ACC112 (cell line): ENCODE measurements around the gene SIGLEC9.

Experiments
- H2AFZ ChIP-seq: fragments of 200-600 bp; sonication (generic); one replicate; pipeline ENCODE4 v1.6.0; 2017; ENCODE audit warnings: antibody characterized with exemption, low read length; ENCODE audit not compliant: unreplicated experiment
- H3K27ac ChIP-seq: fragments of 200-600 bp; sonication (generic); 2 replicates; pipeline ENCODE4 v1.5.1; 2014; ENCODE audit warnings: low read depth, mild to moderate bottlenecking, antibody characterized with exemption, low read length, moderate library complexity
- H3K27me3 ChIP-seq: fragments of 200-600 bp; sonication (generic); 2 replicates; pipeline ENCODE4 v1.6.1; 2014; ENCODE audit warnings: mild to moderate bottlenecking, antibody characterized with exemption, low read length, moderate library complexity, mixed read lengths; ENCODE audit not compliant: insufficient read depth
- H3K36me3 ChIP-seq: fragments of 200-600 bp; sonication (generic); 2 replicates; pipeline ENCODE4 v1.6.1; 2016; ENCODE audit warnings: mild to moderate bottlenecking, antibody characterized with exemption, low read length, moderate library complexity, mixed read lengths; ENCODE audit not compliant: insufficient read depth
- H3K4me1 ChIP-seq: fragments of 200-600 bp; sonication (generic); one replicate; pipeline ENCODE4 v1.6.1; 2016; ENCODE audit warnings: low read length, mixed read lengths; ENCODE audit not compliant: insufficient read depth, unreplicated experiment, control insufficient read depth
- H3K4me3 ChIP-seq: fragments of 200-600 bp; sonication (generic); 2 replicates; pipeline ENCODE4 v1.5.1; 2014; ENCODE audit warnings: mild to moderate bottlenecking, low read depth, low read length
- H3K79me2 ChIP-seq: fragments of 200-600 bp; sonication (generic); one replicate; pipeline ENCODE4 v1.6.0; 2016; ENCODE audit warnings: low read length; ENCODE audit not compliant: control insufficient read depth, unreplicated experiment, insufficient read depth

The SIGLEC9 gene

DNA sequence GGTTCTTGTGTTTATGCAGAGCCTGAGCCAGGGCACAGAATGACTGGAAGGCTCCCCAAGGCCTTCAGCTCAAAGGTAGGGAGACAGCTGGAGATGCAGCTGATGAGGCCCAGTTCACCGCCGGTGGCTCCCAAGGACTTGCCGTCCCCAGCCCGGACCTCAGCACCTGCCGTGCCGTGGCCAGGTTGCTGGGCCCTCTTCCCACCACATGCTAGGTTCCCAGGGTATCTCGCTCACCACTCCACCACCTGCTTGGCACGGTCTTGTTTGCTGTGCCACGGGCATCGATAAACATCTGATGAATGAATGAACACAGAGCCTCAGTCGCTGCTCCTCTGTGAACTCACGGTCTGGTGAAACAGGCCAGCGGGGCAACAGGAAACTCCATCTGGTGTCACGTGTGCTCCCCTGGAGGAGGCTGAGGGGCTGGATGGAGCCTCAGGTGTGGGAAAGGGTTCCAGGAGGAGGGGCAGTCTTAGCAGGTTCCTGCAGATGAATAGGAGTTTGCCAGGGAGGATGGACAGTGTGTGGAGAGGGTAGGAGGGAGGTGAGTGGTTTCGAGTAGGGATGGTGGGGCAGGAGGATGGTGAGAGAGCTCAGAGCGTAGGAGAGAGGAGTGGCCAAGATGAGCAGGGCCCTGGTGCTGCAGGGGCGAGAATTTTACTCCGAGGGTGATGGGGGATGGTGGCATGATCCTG is 38.4 kb upstream of the SIGLEC9 start:
- Histone ChIP-seq H3K4me3 (no peak overlapping the region), H3K27ac (no peak overlapping the region), H3K27me3 (0 out of 2 replicates have a peak, but pooled peaks cover 5% of the 10 kb centered on the region), H3K4me1 (no peaks in the 10 kb centered on the region), H2AFZ (no peak overlapping the region), H3K36me3 (no peaks in the 10 kb centered on the region), H3K79me2 (no peaks in the 10 kb centered on the region)

DNA sequence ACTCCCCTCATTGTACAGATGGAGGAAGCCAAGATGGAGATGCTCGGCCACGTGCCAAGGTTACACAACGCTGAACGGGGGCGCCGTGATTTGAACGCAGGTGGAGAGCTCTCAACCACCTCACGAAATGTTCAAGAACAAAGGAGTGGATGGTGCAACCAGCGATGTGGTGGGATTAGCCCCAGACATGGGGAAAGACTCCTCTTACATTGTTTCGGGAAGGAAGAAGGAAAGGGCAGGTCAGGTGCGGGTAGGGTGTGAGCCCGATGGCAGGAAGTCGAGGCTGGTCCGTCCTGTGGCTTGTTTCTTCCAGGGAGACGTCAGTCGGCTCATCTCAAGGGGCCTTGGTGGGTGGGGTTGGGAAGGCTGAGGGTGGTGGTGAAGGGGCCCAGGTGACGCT is 34.9 kb upstream of the SIGLEC9 start:
- no peak overlapping the region for H3K4me3 ChIP-seq
- no peaks in the 10 kb centered on the region for H3K4me1 ChIP-seq
- no peak overlapping the region for H3K27ac ChIP-seq
- H3K79me2 ChIP-seq, result no peaks in the 10 kb centered on the region
- no peak overlapping the region for H2AFZ ChIP-seq
- H3K36me3 ChIP-seq, result no peaks in the 10 kb centered on the region
- no peaks in the 10 kb centered on the region for H3K27me3 ChIP-seq

DNA sequence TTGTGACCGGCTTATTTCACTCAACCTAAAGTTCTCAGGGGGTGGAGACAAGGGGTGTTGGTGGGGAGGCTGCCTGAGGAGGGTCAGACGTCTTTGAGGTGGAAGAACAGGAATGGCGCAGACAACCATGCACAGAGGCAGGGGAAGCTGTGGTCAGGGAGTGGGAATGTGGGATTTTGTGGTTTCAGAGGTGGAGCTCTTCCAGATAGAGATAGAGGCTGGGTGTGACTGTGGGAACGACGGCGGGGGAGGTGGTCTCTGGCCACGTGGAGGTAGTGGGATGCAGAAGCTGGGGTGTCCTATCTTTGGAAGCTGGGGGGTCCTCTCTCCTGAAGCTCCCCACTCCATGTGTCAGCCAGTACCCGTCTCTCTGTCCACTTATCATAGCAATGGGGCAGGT is 34.2 kb upstream of the SIGLEC9 start:
- Histone ChIP-seq H3K27ac (no peak overlapping the region), H3K36me3 (no peaks in the 10 kb centered on the region), H3K27me3 (no peaks in the 10 kb centered on the region), H2AFZ (no peak overlapping the region), H3K79me2 (no peaks in the 10 kb centered on the region), H3K4me3 (no peak overlapping the region), H3K4me1 (no peaks in the 10 kb centered on the region)

DNA sequence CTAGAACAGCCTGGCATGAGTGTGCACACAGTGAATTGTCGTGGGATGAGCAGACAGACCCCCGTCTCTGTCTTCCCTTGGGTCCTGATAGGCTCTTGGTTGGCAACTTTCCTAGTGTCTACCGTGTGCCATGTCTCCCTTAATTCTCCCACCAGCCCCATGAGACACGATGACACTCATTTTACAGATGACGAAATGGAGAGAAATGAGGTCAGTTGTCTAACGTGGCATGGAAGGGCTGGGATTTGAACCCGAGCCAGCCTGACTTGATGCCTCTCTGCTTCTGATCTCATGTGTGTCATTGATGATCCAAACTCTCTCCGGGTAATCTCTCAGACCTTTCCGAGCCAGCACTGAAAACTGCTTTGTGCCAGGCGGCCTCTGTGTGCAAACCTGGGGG is 33.6 kb upstream of the SIGLEC9 start:
- H3K27ac ChIP-seq, result no peak overlapping the region
- no peak overlapping the region for H2AFZ ChIP-seq
- H3K27me3 ChIP-seq, result no peaks in the 10 kb centered on the region
- no peaks in the 10 kb centered on the region for H3K79me2 ChIP-seq
- H3K36me3 ChIP-seq, result no peaks in the 10 kb centered on the region
- H3K4me1 ChIP-seq, result no peaks in the 10 kb centered on the region
- no peak overlapping the region for H3K4me3 ChIP-seq

DNA sequence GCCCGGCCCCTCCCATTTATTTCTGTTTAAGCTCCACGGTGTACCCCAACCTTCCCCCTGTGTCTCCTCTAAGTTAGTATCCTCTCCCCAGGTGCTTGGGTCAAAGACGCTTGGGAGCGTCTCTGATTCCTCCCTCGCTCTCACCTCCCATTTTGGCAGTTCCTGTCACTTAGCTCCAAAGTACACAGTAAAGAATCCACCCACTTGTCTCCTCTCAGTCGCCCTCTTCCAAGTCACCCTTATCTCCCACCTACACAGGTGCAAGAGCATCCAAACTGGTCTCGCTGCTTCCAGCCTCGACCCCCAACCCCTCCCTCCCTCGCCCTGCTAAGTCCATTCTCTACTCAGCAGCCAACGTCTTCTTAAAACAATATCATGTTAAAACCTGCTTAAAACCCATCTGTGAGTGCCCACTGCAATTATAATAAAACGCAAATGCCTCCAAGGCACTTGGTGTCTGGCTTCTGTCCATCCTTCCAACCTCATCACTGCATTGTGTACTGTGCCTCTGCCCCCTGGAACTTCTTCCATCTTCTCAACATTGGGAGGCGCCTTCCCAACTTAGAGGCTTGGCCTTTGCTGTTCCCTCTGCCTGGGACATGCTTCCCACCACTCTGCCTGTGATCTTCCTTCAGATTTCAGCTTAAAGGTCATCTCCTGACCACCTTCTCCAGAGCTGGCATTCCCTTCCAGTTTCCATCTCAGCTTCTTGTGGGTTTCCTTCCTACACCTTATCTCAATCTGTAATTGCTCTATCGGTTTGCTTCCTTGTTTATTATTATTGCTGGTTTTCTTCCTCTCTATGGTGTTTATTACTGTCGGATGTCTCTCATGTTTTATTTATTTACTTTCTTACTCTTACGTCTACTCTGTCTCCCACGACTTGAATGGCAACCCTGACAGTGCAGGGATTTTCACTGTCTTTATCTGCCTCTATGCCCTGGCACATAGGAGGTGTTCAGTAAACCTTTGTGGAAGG is 32.5 kb upstream of the SIGLEC9 start:
- Histone ChIP-seq H3K27ac (no peak overlapping the region), H2AFZ (no peak overlapping the region)

DNA sequence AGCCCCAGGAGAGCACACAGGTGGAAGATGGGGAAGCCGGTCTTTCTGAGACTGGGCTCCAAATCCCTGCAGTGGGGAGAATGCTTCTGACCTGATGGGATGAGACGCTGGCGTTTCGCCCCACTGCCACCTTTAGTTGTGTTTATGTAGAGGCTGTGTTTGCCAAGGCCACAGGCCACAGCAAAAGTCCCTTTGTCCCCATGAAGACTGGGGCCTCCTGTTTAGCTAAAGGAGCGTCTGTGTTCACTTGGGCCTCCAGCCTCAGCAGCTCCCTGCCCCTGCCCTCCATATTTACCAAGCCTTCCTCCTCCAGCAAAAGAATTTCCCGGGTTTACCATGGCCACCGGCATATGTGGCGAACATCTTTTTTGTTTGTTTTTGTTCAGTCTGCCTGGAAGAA is 31.6 kb upstream of the SIGLEC9 start:
- Histone ChIP-seq H3K79me2 (no peaks in the 10 kb centered on the region), H3K36me3 (no peaks in the 10 kb centered on the region), H3K27ac (no peak overlapping the region), H3K27me3 (no peaks in the 10 kb centered on the region), H2AFZ (no peak overlapping the region), H3K4me1 (no peaks in the 10 kb centered on the region), H3K4me3 (no peak overlapping the region)

More for the DNA sequence above, 32.5 kb upstream of the SIGLEC9 start:
- Histone ChIP-seq H3K79me2 (no peaks in the 10 kb centered on the region), H3K36me3 (no peaks in the 10 kb centered on the region), H3K27me3 (no peaks in the 10 kb centered on the region), H3K4me1 (no peaks in the 10 kb centered on the region), H3K4me3 (no peak overlapping the region)

DNA sequence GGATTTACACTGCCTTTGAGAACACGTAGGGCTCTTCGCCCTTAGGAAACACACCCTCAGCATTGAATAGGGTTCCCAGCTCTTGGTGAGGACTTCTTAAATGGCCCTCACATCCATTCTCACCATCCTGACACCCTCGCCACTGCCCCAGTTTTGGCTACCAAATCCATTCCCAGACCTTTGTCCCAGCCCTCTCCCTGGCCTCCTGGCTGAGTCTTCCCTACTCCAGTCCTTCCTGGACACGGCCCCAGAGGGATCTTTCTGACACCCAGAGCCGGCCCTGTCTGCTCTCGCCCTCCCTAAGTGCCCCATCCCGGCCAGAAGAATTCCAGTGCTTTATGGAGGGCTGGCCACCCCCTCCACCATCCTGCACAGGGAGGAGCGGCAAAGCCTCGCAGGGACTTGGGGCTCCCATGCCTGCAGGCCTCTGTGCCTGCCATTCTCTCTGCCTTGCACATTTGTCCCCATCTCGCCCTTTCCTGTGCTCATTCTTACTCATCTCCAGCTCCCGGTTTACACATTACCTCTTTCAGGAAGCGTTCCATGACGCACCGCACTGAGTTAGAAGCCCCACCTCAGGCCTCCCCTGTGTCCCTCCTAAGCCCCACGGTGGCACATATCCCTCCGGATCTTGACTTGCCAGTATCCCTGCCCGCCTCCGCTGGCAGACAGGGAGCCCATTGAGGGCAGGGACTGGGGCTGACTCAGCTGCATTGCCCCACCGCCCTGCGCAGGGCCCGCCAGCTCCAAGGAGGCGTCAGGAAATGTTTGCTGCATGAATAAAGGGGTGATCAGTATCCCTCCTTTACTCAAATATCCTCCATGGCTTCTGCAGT is 31.0 kb upstream of the SIGLEC9 start:
- no peaks in the 10 kb centered on the region for H3K79me2 ChIP-seq
- H2AFZ ChIP-seq, result no peak overlapping the region
- H3K27ac ChIP-seq, result no peak overlapping the region
- no peaks in the 10 kb centered on the region for H3K27me3 ChIP-seq
- no peaks in the 10 kb centered on the region for H3K36me3 ChIP-seq
- no peak overlapping the region for H3K4me3 ChIP-seq
- H3K4me1 ChIP-seq, result no peaks in the 10 kb centered on the region

DNA sequence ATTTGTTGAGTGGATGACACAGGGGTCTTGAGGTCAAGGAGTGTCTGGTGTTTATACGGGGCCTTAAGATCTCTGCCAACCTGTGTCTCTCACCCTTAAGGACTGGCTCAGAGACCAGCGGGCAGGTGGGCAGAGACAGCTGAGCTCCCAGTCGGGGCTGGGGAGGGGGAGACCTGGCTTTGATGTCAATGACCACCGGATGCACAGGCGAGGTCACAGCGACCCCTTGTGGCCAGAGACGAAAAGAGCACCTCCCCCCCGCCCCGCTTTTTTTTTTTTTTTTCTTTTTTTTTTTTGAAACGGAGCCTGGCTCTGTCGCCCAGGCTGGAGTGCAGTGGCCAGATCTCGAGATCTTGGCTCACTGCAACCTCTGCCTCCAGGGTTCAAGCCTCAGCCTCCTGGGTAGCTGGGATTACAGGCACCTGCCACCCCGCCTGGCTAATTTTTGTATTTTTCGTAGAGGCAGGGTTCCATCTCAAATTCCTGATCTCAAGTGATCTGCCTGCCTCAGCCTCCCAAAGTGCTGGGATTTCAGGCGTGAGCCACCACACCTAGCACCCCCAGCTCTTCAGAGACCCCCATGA is 29.9 kb upstream of the SIGLEC9 start:
- no peaks in the 10 kb centered on the region for H3K27me3 ChIP-seq
- H3K36me3 ChIP-seq, result no peaks in the 10 kb centered on the region
- H3K4me1 ChIP-seq, result no peaks in the 10 kb centered on the region
- H3K27ac ChIP-seq, result no peak overlapping the region
- no peaks in the 10 kb centered on the region for H3K79me2 ChIP-seq
- no peak overlapping the region for H2AFZ ChIP-seq
- H3K4me3 ChIP-seq, result no peak overlapping the region

DNA sequence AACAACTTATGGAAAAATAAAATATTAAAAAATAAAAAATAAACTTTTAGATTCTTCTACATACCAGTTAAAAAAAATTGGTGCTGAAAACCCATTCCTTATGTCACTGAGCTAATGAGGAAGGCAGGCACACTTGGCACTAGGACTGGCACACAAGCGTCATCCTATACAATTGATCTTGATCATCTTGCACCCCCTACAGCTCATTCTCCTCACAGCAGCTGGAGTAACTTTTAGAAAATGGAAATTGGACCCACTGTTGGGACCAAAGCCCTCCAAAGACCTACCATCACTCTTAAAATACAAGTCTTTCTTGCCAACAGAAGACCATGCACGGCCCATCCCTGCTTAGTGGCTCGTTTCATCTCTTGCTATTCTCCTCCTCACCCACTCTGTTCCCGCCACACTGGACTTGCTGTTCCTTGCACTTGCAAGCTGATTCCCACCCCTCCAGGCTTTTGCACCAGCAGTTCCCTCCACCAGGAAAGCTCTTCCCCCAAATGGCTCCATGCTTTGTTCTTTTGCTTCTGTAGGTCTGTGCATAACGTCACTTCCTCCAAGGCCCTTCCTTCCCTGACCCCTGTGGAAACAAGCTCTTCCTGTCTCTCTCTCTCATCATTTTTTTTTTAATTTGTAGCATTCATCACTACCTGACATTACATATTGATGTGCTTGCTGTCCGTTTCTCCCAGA is 28.1 kb upstream of the SIGLEC9 start:
- Histone ChIP-seq H3K4me1 (no peaks in the 10 kb centered on the region), H3K27ac (no peak overlapping the region), H2AFZ (no peak overlapping the region), H3K36me3 (no peaks in the 10 kb centered on the region), H3K79me2 (no peaks in the 10 kb centered on the region), H3K27me3 (no peaks in the 10 kb centered on the region), H3K4me3 (no peak overlapping the region)
